Measurements from ENCODE around the gene COX6B1.

DNA sequence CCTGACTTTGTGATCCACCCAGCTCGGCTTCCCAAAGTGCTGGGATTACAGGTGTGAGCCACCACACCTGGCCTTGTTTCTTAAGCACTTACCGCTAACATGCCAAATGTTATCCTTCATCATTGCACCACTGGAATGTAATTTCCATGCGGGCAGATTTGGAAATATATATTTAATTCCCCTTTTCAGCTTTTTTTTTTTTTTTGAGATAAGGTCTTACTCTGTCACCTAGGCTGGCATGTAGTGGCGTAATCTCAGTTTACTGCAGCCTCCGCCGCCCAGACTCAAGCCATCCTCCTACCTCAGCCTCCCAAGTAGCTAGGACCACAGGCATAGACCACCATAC is 13.8 kb downstream of the COX6B1 start:
- TF ChIP-seq ZBTB17 (tag by site-specific recombination; IDR thresholded peaks at IDR 0.05) (no peak), ZNF140 (tag by site-specific recombination; IDR thresholded peaks at IDR 0.05) (no peak), CTCF (tag by site-specific recombination; IDR thresholded peaks at IDR 0.05) (no peak), YY1 (tag by site-specific recombination; IDR thresholded peaks at IDR 0.05) (no peak)
- TF ChIP-seq, protein P1, sequence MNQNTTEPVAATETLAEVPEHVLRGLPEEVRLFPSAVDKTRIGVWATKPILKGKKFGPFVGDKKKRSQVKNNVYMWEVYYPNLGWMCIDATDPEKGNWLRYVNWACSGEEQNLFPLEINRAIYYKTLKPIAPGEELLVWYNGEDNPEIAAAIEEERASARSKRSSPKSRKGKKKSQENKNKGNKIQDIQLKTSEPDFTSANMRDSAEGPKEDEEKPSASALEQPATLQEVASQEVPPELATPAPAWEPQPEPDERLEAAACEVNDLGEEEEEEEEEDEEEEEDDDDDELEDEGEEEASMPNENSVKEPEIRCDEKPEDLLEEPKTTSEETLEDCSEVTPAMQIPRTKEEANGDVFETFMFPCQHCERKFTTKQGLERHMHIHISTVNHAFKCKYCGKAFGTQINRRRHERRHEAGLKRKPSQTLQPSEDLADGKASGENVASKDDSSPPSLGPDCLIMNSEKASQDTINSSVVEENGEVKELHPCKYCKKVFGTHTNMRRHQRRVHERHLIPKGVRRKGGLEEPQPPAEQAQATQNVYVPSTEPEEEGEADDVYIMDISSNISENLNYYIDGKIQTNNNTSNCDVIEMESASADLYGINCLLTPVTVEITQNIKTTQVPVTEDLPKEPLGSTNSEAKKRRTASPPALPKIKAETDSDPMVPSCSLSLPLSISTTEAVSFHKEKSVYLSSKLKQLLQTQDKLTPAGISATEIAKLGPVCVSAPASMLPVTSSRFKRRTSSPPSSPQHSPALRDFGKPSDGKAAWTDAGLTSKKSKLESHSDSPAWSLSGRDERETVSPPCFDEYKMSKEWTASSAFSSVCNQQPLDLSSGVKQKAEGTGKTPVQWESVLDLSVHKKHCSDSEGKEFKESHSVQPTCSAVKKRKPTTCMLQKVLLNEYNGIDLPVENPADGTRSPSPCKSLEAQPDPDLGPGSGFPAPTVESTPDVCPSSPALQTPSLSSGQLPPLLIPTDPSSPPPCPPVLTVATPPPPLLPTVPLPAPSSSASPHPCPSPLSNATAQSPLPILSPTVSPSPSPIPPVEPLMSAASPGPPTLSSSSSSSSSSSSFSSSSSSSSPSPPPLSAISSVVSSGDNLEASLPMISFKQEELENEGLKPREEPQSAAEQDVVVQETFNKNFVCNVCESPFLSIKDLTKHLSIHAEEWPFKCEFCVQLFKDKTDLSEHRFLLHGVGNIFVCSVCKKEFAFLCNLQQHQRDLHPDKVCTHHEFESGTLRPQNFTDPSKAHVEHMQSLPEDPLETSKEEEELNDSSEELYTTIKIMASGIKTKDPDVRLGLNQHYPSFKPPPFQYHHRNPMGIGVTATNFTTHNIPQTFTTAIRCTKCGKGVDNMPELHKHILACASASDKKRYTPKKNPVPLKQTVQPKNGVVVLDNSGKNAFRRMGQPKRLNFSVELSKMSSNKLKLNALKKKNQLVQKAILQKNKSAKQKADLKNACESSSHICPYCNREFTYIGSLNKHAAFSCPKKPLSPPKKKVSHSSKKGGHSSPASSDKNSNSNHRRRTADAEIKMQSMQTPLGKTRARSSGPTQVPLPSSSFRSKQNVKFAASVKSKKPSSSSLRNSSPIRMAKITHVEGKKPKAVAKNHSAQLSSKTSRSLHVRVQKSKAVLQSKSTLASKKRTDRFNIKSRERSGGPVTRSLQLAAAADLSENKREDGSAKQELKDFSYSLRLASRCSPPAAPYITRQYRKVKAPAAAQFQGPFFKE (tag by site-specific recombination; IDR thresholded peaks at IDR 0.05; ENCODE audit: borderline replicate concordance) = no peak

Data from HEK293 (cell line).